GM21367 (cell line): Measurements from ENCODE around the gene CES2.

Experiments
- ATAC-seq: cut with Tn5 transposase; IDR thresholded peaks from one replicate; pipeline ENCODE4 v1.9.1; 2021; ENCODE audit not compliant: unreplicated experiment

CES2 gene

GRCh38 chr16:66902648-66903543 is 32.4 kb upstream of the CES2 start:
- ATAC-seq, result no peak

GRCh38 chr16:66903544-66904427 is 31.5 kb upstream of the CES2 start:
- ATAC-seq, result no peak

GRCh38 chr16:66904428-66904845 is 30.9 kb upstream of the CES2 start:
- no peak for ATAC-seq

GRCh38 chr16:66904846-66905632 is 30.3 kb upstream of the CES2 start:
- no peak for ATAC-seq

GRCh38 chr16:66905633-66906539 is 29.4 kb upstream of the CES2 start:
- no peak for ATAC-seq

- no peak for ATAC-seq
Measured at GRCh38 chr16:66906916-66907836, 28.1 kb upstream of the CES2 start.

GRCh38 chr16:66908116-66908515 is 27.2 kb upstream of the CES2 start:
- ATAC-seq, result no peak

GRCh38 chr16:66908762-66909559 is 26.4 kb upstream of the CES2 start:
- ATAC-seq, result no peak

- no peak for ATAC-seq
Measured at GRCh38 chr16:66910175-66910940, 25.0 kb upstream of the CES2 start.

- no peak for ATAC-seq
Measured at GRCh38 chr16:66911112-66911511, 24.2 kb upstream of the CES2 start.

- no peak for ATAC-seq
Measured at GRCh38 chr16:66911801-66912200, 23.5 kb upstream of the CES2 start.

GRCh38 chr16:66913081-66913480 is 22.2 kb upstream of the CES2 start:
- ATAC-seq, result no peak

- no peak for ATAC-seq
Measured at GRCh38 chr16:66913711-66914110, 21.6 kb upstream of the CES2 start.

- ATAC-seq, result no peak
Measured at GRCh38 chr16:66914541-66914940, 20.8 kb upstream of the CES2 start.

- no peak for ATAC-seq
Measured at GRCh38 chr16:66915041-66915440, 20.3 kb upstream of the CES2 start.

GRCh38 chr16:66916518-66916917 is 18.8 kb upstream of the CES2 start:
- no peak for ATAC-seq

GRCh38 chr16:66917741-66918140 is 17.6 kb upstream of the CES2 start:
- ATAC-seq, result no peak
